Mammary epithelial cell (primary cell): ENCODE measurements around the gene PABPN1L.

Experiments used
- EZH2 ChIP-seq: IDR thresholded peaks from 2 replicates; pipeline ENCODE4 v1.6.1; 2012; ENCODE audit warnings: low read length, inconsistent platforms, borderline replicate concordance
- TF ChIP-seq, protein P1 (sequence below), 2 donors: IDR thresholded peaks in 1 of 2; conservative IDR thresholded peaks in 1 of 2; 2 replicates each; pipeline ENCODE4 v1.5.1; 2011 to 2012; ENCODE audit warnings: inconsistent platforms in 2 of 2, low read length in 2 of 2, mild to moderate bottlenecking in 2 of 2, control low read depth in 1 of 2, low read depth in 1 of 2; ENCODE audit not compliant: insufficient read depth in 1 of 2; ENCODE audit errors: extremely low read depth in 1 of 2

DNA sequence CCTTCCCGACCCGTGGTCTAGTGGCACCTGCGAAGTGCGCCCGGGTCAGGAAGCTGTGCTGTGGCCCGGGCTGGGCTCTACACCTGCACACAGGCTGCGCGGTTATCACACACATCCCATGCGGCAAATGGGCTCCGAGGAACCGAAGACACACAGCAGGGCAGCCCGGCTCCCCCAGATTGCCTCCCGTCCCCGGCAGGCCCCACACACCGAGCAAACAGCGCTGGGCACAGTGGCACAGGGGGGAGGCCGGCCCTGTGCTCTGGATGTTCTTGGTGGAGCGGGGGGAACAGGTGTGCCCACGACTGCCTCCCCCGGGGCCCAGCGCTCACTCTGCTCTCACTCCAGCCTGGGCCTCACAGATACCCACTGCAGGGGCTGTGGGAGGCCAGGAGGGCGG is 28.9 kb upstream of the PABPN1L start:
- TF ChIP-seq, protein P1, sequence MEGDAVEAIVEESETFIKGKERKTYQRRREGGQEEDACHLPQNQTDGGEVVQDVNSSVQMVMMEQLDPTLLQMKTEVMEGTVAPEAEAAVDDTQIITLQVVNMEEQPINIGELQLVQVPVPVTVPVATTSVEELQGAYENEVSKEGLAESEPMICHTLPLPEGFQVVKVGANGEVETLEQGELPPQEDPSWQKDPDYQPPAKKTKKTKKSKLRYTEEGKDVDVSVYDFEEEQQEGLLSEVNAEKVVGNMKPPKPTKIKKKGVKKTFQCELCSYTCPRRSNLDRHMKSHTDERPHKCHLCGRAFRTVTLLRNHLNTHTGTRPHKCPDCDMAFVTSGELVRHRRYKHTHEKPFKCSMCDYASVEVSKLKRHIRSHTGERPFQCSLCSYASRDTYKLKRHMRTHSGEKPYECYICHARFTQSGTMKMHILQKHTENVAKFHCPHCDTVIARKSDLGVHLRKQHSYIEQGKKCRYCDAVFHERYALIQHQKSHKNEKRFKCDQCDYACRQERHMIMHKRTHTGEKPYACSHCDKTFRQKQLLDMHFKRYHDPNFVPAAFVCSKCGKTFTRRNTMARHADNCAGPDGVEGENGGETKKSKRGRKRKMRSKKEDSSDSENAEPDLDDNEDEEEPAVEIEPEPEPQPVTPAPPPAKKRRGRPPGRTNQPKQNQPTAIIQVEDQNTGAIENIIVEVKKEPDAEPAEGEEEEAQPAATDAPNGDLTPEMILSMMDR (conservative IDR thresholded peaks at IDR 0.05 in 1 of 2, IDR thresholded peaks at IDR 0.05 in 1 of 2; ENCODE audit: extremely low read depth in 1 of 2, insufficient read depth in 1 of 2, low read depth in 1 of 2, low read length in 2 of 2): no peak
- no peak for TF ChIP-seq EZH2
